Activated naive CD4-positive, alpha-beta T cell treated with anti-CD3 and anti-CD28 coated beads for 36 hours (primary cell): ENCODE measurements around the gene TMIGD3. TPM values are rescaled to one million over a fixed set of nuclear protein-coding genes. Genes with fewer than 3 reads are reported as not detected.
A peak's percentile ranks its signal among the peaks of the same experiment; 100 is the strongest.

Source experiments
- CTCF ChIA-PET: fragments of 350-600 bp; sonication (Branson Sonifier 250); formaldehyde crosslinking; loops from one replicate; lab custom pipeline; 2021; ENCODE audit warnings: antibody characterized with exemption; lab: Charles Lee
- DNase-seq: peaks from one replicate; pipeline ENCODE4 v3.0.0-alpha.2; 2020
- H3K27ac Mint-ChIP-seq: one replicate; pipeline ENCODE4 v1.8.0; 2021; ENCODE audit warnings: mild to moderate bottlenecking, mixed read lengths
- H3K27me3 Mint-ChIP-seq: one replicate; pipeline ENCODE4 v1.8.0; 2021; ENCODE audit warnings: low read depth, mixed read lengths
- H3K36me3 Mint-ChIP-seq: one replicate; pipeline ENCODE4 v1.8.0; 2021; ENCODE audit warnings: low read depth, mixed read lengths
- H3K4me1 Mint-ChIP-seq: one replicate; pipeline ENCODE4 v1.8.0; 2021; ENCODE audit warnings: low read depth, mixed read lengths
- H3K4me3 Mint-ChIP-seq: one replicate; pipeline ENCODE4 v1.8.0; 2021; ENCODE audit warnings: mild to moderate bottlenecking, moderate library complexity, mixed read lengths
- H3K9me3 Mint-ChIP-seq: one replicate; pipeline ENCODE4 v1.8.0; 2021; ENCODE audit warnings: mixed read lengths
- intact Hi-C: fragments of 100-400 bp; cut with micrococcal nuclease; formaldehyde crosslinking; loops from one replicate; pipeline ENCODE4 v1.15.1; 2023
- total RNA-seq, 2 experiments: library from RNA; stranded (reverse); gene quantifications; one replicate each; pipeline ENCODE4 v1.2.3, GENCODE V29; 2021

Gene TMIGD3
- total RNA-seq, 2 experiments from 2014 or later: not detected

DNA sequence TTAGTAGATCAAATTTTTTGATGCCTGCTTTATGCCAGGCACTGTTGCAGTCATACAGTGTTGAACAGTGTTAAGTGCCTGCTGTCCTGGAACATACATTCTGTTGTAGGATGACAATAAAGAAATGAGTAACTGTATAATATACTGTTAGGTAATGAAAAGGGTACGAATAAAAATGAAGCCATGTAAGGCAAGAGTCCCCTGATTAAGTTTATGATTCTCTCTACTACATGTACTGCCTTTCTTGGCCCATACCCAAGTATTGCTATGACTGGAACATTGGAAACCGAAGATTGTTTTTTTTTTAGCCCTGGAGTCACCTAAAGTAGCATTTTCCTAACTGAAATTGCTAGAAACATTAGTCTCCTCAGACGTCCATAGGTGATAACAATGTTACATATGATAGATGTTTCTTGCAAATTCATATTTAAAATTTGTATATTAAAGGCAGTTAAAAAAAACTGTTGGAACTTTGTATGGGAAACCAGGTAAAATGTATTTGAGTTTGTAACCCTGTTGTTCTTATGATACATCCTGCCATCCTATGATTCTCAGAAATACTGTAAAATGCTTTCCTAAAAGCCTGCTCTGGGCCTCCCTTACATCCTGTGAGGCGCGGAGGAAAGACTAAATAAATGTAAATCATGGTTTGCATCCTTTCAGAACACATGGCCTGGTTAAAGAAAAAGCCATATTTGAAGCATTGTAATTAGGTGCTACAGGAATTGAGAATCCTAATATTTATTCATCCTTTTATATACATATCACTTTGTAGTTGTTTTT lies 48.4 kb downstream of the TMIGD3 start:
- H3K4me3 Mint-ChIP-seq: peak overlapping the region; percentile 6
- DNase-seq: peak; percentile 48
- H3K27me3 Mint-ChIP-seq: no peaks in the 10 kb centered on the region
- H3K36me3 Mint-ChIP-seq: peaks cover 50% of the 10 kb centered on the region
- peak overlapping the region; percentile 46 for H3K27ac Mint-ChIP-seq
- H3K9me3 Mint-ChIP-seq: no peaks in the 10 kb centered on the region
- intact Hi-C loops: no loop called here
- CTCF ChIA-PET: interaction anchor here (1.6 kb wide), 1 partner anchor 16 kb away, joined by 5 read pairs; no protein-coding TSS in a partner anchor
- peaks cover 60% of the 10 kb centered on the region for H3K4me1 Mint-ChIP-seq

DNA sequence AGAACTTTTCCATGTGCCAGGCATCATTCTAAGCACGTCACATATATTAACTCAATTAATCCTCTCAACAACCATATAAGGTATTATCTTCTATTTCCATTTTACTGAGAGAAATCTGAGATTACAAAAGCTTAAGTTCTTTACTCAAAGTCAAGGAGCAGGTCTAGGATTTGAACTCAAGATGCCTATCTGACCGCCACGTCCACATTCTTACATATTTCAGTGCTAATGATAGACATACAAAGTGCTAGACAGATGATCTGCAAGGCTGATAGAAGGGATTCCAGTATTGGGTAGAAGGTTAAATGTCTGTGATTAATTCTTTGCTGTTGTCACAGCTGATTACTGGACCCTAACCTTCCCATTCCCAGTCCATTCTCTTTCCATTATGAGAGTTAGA lies 49.7 kb downstream of the TMIGD3 start:
- Mint-ChIP-seq H3K9me3 (no peaks in the 10 kb centered on the region), H3K36me3 (peaks cover 54% of the 10 kb centered on the region), H3K4me3 (no peak overlapping the region), H3K4me1 (peaks cover 62% of the 10 kb centered on the region), H3K27me3 (no peaks in the 10 kb centered on the region), H3K27ac (no peak overlapping the region)
- intact Hi-C loops: no loop called here
- CTCF ChIA-PET: interaction anchor here (0.6 to 1.6 kb wide), 6 partner anchors 9 to 338 kb away, joined by 3 to 8 read pairs (median 4); partner anchors contain the start of gene C1orf162
- no peak for DNase-seq

DNA sequence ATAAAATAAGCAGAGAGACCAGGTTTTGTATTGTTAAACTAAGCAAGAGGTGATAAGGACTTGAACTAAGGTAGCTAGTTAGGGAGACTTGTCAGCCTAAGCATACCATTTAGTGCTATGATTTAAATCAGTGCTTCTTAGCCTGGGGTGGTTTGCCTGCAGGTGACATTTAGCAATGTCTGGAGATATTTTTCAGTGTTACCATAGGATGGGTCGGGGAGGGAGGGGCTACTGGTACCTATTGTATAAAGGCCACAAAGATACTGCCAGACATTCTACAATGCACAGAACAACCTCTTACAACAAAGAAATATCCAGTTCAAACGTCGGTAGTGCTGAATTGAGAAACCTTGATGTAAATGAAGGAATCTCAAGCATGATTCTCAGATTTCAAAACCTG lies 50.9 kb downstream of the TMIGD3 start:
- peaks cover 70% of the 10 kb centered on the region for H3K4me1 Mint-ChIP-seq
- H3K27ac Mint-ChIP-seq: no peak overlapping the region
- no peak for DNase-seq
- no peak overlapping the region for H3K4me3 Mint-ChIP-seq
- H3K27me3 Mint-ChIP-seq: no peaks in the 10 kb centered on the region
- H3K36me3 Mint-ChIP-seq: peaks cover 49% of the 10 kb centered on the region
- intact Hi-C loops: no loop called here
- H3K9me3 Mint-ChIP-seq: no peaks in the 10 kb centered on the region
- CTCF ChIA-PET: interaction anchor here (0.6 to 1.5 kb wide), 7 partner anchors 10 to 299 kb away, joined by 3 to 8 read pairs (median 4); partner anchors contain the start of gene C1orf162

DNA sequence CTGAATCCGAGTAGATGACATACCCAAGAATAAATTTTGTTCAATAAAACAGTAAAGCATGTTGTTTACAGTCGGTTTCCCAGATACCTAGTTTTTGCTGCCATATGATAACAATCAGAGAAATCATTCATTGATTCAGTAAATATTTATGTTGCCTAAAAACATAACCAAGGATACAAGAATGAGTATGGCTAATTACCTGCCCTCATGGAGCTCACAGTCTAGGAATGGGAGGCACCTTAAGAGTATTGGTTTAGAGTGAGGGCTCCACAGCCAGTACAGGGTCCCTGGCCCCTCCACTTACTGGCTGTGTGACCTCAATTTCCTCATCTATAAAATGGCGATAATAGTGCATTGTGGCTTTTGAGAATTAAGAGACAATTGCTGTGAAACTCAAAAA lies 53.2 kb downstream of the TMIGD3 start:
- intact Hi-C loops: no loop called here
- CTCF ChIA-PET: interaction anchor here (1.5 kb wide), 1 partner anchor 50 kb away, joined by 3 read pairs; no protein-coding TSS in a partner anchor
- Mint-ChIP-seq H3K36me3 (peaks cover 44% of the 10 kb centered on the region), H3K9me3 (no peaks in the 10 kb centered on the region), H3K27me3 (no peaks in the 10 kb centered on the region), H3K27ac (peak overlapping the region; percentile 96), H3K4me3 (peak overlapping the region; percentile 100), H3K4me1 (peaks cover 77% of the 10 kb centered on the region)
- no peak for DNase-seq

DNA sequence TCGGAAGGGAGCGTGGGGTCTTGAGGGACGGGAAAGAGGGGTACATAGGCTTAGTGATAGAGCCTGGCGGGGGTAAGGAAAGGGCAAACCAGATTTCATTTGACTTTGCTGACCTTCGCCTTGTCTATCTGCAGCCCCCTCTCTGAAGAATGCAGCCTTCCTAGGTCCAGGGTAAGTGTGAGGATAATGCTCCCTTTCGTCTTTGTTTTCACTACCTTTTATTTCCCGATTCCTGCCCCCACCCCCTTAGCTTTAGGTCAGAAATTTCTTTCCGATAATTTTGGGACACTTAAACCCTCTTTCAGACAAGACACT lies 53.8 kb downstream of the TMIGD3 start:
- peaks cover 41% of the 10 kb centered on the region for H3K36me3 Mint-ChIP-seq
- H3K4me3 Mint-ChIP-seq: peak overlapping the region; percentile 100
- H3K9me3 Mint-ChIP-seq: no peaks in the 10 kb centered on the region
- peaks cover 76% of the 10 kb centered on the region for H3K4me1 Mint-ChIP-seq
- CTCF ChIA-PET: interaction anchor here (1.5 to 2.0 kb wide), 2 partner anchors 49 to 305 kb away, joined by 3 to 6 read pairs; no protein-coding TSS in a partner anchor
- DNase-seq: no peak
- intact Hi-C loops: loop anchor here (1.0 to 10.0 kb wide), 9 partner anchors 22 to 1169 kb away; partner anchors contain the start of genes CAPZA1, CEPT1, DDX20 and DRAM2
- H3K27ac Mint-ChIP-seq: peak overlapping the region; percentile 96
- H3K27me3 Mint-ChIP-seq: no peaks in the 10 kb centered on the region

DNA sequence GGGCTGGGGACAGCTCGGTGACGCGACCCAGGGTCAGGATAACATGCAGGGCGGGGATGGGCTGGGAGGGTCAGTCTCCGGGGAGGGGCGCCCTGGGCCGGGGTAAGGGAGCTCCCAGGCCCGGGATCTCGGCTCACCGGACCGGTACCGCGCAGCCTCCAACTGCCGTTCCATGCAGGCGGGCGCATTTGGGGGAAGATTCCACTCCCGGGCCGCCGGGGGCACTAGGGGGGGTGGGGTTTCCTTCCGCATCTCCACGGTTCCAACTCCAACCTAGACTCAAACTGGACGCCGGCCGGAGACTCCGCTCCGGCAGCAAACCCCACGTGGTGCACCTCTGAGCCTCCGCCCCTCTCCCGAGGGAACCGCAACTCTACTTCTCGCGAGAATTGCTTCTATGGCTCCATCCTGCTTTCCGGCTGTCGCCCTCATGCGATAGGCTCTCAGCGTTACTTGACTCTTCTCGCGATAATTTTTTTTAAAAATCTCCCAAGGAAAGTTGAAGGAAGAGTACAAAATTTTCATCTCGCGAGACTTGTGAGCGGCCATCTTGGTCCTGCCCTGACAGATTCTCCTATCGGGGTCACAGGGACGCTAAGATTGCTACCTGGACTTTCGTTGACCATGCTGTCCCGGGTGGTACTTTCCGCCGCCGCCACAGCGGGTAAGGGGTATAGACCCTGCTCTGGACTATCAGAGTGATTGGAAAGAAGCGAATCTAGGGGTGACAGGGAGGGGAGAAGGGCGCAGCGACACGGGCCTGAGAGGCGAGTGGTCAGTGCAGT lies 54.3 kb downstream of the TMIGD3 start, which contains the start of the genes ATP5PB and WDR77:
Gene ATP5PB, plus strand, starts transcription at position 547 of the 785 bp plus-strand sequence. Its CDS starts 78 bp downstream, at position 625.
Gene WDR77, minus strand, starts transcription at position 339 of the 785 bp plus-strand sequence. Its CDS starts 87 bp downstream, at position 252.
- Mint-ChIP-seq H3K9me3 (no peaks in the 10 kb centered on the region), H3K27me3 (no peaks in the 10 kb centered on the region), H3K4me1 (peaks cover 71% of the 10 kb centered on the region), H3K36me3 (peaks cover 38% of the 10 kb centered on the region), H3K27ac (peak within 1 kb of the TSS; percentile 96), H3K4me3 (peak within 1 kb of the TSS; percentile 100)
- intact Hi-C loops: loop anchor here (1.0 to 10.0 kb wide), 9 partner anchors 22 to 1170 kb away; partner anchors contain the start of genes CAPZA1, CEPT1, DDX20 and DRAM2
- peak; percentile 96 for DNase-seq
- CTCF ChIA-PET: interaction anchor here (0.7 to 2.1 kb wide), 8 partner anchors 11 to 321 kb away, joined by 3 to 8 read pairs (median 6); no protein-coding TSS in a partner anchor

DNA sequence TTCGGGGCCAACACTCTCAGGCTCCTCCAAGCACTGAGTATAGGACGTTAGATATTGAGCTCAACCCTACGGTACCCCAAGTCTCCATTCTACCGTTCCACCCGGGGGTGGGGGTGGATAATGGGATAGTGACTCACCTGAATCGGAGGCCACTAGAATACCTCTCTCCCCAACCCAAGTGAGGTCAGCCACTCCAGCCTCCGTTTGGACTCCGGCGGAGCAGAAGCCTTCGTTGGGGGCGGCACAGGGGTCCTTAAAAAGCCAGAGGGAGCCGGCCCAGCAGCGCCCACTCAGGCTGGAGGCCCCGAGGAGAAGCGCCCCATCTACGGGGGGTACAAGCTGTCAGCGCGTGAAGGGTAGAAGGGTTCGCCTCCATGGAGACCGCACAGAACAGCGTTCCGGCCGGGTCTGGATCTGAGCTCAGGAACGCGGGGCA lies 54.9 kb downstream of the TMIGD3 start:
- H3K4me3 Mint-ChIP-seq: peak overlapping the region; percentile 100
- CTCF ChIA-PET: interaction anchor here (0.7 to 2.1 kb wide), 8 partner anchors 10 to 321 kb away, joined by 3 to 8 read pairs (median 6); no protein-coding TSS in a partner anchor
- intact Hi-C loops: loop anchor here (2.0 to 10.0 kb wide), 6 partner anchors 58 to 1170 kb away; partner anchors contain the start of genes CAPZA1, KCNA3, RBM15 and ST7L
- H3K27ac Mint-ChIP-seq: peak overlapping the region; percentile 96
- peaks cover 33% of the 10 kb centered on the region for H3K36me3 Mint-ChIP-seq
- H3K4me1 Mint-ChIP-seq: peaks cover 70% of the 10 kb centered on the region
- H3K27me3 Mint-ChIP-seq: no peaks in the 10 kb centered on the region
- no peaks in the 10 kb centered on the region for H3K9me3 Mint-ChIP-seq
- peak; percentile 35 for DNase-seq

DNA sequence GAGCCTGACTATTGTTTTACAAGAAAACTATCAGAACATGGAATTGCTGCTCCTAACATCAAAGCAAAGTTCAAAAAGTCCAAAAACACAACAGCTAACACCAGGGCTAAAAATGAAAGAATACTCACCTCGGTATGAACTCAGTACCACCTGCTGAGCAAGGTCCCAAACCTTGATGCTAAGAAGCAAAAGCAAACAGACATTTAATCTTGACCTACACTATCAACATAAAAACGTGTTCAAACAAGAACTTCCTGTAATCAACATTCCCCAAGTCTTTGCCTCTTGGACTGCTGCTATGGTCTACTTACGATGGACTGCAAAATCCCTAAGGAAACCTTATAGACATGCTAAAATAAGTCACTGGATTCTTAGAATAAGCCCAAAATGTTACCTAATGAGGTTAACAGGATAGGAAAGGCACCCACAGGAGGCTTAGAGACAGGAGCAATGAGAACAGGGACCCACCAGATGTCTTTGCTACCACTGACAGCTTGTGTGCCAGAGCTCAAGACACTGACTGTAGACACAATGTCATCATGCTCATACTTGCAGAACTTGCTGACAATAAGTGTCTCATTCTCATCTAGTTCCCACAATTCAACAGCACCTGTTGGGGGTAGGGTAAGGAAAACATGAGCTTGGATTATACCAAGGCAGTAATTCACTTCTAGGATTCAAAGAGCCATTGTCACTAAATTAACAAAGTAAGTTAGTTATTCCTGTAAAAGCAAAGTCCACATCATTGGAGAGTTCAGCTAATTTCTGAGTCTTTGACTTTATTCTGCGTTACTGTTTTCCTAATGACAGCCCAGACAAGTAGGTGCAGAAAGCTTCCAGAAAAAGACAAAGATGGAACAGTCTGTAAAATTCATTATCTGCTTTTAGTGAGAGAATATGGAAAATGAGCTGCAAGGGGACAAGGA lies 56.2 kb downstream of the TMIGD3 start:
- H3K4me3 Mint-ChIP-seq: peak overlapping the region; percentile 100
- H3K36me3 Mint-ChIP-seq: peaks cover 34% of the 10 kb centered on the region
- peak overlapping the region; percentile 96 for H3K27ac Mint-ChIP-seq
- DNase-seq: no peak
- H3K4me1 Mint-ChIP-seq: peaks cover 71% of the 10 kb centered on the region
- no peaks in the 10 kb centered on the region for H3K27me3 Mint-ChIP-seq
- H3K9me3 Mint-ChIP-seq: no peaks in the 10 kb centered on the region
- CTCF ChIA-PET: interaction anchor here (0.7 to 2.1 kb wide), 6 partner anchors 9 to 319 kb away, joined by 3 to 8 read pairs (median 3); no protein-coding TSS in a partner anchor
- intact Hi-C loops: loop anchor here (2.0 to 10.0 kb wide), 3 partner anchors 40 to 772 kb away; partner anchors contain the start of gene KCNA3

DNA sequence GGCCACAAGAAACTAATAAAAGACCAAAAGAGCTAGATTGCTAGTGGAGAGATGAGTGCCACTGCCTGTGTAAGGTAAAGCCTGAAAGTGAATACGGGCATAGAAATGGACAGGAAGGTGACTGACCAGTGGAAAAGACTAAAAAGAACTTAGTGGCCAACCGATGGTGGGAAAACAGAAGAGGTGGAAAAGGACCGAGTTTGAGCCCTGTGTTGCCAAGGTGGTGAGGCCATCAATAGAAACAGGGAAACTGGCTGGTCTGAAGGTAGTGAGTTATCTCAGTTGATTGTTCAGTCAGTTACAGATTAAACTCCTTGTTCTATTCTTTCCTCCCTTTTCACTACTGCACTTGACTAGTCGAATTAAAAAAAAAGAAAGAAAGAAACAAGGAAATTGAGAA lies 56.9 kb downstream of the TMIGD3 start:
- peaks cover 37% of the 10 kb centered on the region for H3K36me3 Mint-ChIP-seq
- intact Hi-C loops: loop anchor here (2.0 to 10.0 kb wide), 3 partner anchors 40 to 772 kb away; partner anchors contain the start of gene KCNA3
- CTCF ChIA-PET: interaction anchor here (1.2 kb wide), 1 partner anchor 11 kb away, joined by 3 read pairs; no protein-coding TSS in a partner anchor
- peak overlapping the region; percentile 96 for H3K27ac Mint-ChIP-seq
- H3K4me1 Mint-ChIP-seq: peaks cover 71% of the 10 kb centered on the region
- no peaks in the 10 kb centered on the region for H3K9me3 Mint-ChIP-seq
- DNase-seq: no peak
- H3K4me3 Mint-ChIP-seq: no peak overlapping the region
- H3K27me3 Mint-ChIP-seq: no peaks in the 10 kb centered on the region

DNA sequence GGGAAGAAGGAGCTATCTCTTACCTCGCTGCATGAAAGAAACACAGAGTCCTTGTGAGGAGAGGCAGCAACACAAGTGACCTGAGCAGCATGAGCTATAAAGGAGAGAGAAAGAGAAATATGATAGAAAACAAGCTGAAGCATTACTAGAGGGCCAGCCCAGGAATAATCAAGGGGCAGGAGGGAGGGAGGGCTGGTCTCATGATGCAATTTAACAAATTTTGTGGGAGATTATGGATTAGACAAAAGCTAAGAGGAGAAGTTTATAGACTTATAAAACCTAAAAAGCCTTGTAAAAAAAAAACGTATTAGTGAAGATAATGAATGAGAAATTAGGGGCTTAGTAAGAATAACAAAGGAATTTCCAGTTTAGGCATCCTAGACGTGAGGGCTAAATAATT lies 59.4 kb downstream of the TMIGD3 start:
- peak overlapping the region; percentile 54 for H3K27ac Mint-ChIP-seq
- no peak for DNase-seq
- H3K4me1 Mint-ChIP-seq: peaks cover 55% of the 10 kb centered on the region
- peaks cover 37% of the 10 kb centered on the region for H3K36me3 Mint-ChIP-seq
- H3K4me3 Mint-ChIP-seq: no peak overlapping the region
- no peaks in the 10 kb centered on the region for H3K9me3 Mint-ChIP-seq
- intact Hi-C loops: loop anchor here (10.0 kb wide), 1 partner anchor 769 kb away; the partner anchor contains the start of gene KCNA3
- no peaks in the 10 kb centered on the region for H3K27me3 Mint-ChIP-seq
- CTCF ChIA-PET: no interaction called here
